Panc1 (cell line): ENCODE data around the gene NFIB.

Experiments
- CTCF ChIP-seq: fragments of 450-650 bp; IDR thresholded peaks from 2 replicates; pipeline ENCODE4 v1.5.1; 2017; ENCODE audit warnings: mild to moderate bottlenecking
- POLR2AphosphoS5 ChIP-seq: IDR thresholded peaks from 2 replicates; pipeline ENCODE4 v1.6.1; 2012; ENCODE audit warnings: mild to moderate bottlenecking, low read depth, low read length, moderate library complexity
- REST ChIP-seq, 2 experiments: IDR thresholded peaks; 2 replicates each; pipeline ENCODE4 v1.6.1; 2011 to 2012; ENCODE audit warnings: low read depth in 2 of 2, control low read depth in 1 of 2, low read length in 1 of 2, mild to moderate bottlenecking in 1 of 2, moderate library complexity in 1 of 2; ENCODE audit not compliant: insufficient read depth in 1 of 2
- SIN3A ChIP-seq: IDR thresholded peaks from 2 replicates; pipeline ENCODE4 v1.6.1; 2012; ENCODE audit warnings: low read depth, mild to moderate bottlenecking, low read length, moderate library complexity, borderline replicate concordance; ENCODE audit not compliant: insufficient read depth

GRCh38 chr9:14223081-14223480 lies 90.9 kb downstream of the NFIB start:
- TF ChIP-seq POLR2AphosphoS5 (no peak), CTCF (no peak), SIN3A (no peak), REST (IDR thresholded peaks at IDR 0.05; ENCODE audit: insufficient read depth in 1 of 2, low read depth in 2 of 2, low read length in 1 of 2) (no peak)
